ENCODE results near the gene UBAC1. TPM values are rescaled to one million over a fixed set of nuclear protein-coding genes. Genes with fewer than 3 reads are reported as not detected.
"Not testable (repeated sequence)": the region's sequence is repeated elsewhere in the genome, so short reads cannot be mapped to it uniquely, and the experiment has no call there.

Gene UBAC1
- total and polyA plus RNA-seq, 7 donors, result 71.1 to 261 (median 162) TPM

DNA sequence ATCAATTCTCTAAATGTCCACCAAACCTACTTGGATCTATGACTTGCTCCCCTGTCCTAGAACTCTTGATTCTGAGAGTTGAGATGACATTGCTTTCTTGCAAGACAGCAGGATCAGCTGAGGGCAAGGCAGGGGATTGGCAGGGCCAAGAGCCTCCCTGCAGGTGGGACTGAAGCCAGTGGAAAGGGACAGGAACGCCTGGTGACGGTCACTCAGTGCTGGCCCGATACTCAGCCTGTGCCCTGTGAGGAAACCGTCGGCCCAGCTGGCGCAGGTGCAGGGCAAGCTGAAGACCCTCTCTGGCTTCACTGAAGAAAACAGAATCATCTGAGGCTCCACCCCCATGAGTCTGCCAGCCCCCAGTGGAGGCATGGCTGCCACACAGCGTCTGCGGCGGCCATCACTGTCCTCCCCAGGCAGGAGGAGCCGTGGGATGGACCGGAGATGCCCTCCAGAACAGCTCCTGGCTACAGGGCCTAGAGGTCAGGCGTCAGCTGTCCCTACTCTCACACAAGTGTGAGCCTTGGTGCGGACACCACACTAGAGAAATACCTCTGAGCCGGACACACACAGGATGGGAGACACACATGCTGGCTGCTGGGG, 14.7 kb downstream of the UBAC1 start:
- WGBS, 3 donors, result 38 to 61% (median 39%) methylated on average over 14 of the region's 14 CpGs
- intact Hi-C loops (cut with DNase I), result no loop called here
- H3K4me3 ChIP-seq, result peak overlapping the region; percentile 22
- peak; percentile 57 to 87 for DNase-seq
- H3K4me1 ChIP-seq, result peaks cover 66% of the 10 kb centered on the region
- no peaks in the 10 kb centered on the region for H3K9me3 ChIP-seq
- TF ChIP-seq, protein P1, sequence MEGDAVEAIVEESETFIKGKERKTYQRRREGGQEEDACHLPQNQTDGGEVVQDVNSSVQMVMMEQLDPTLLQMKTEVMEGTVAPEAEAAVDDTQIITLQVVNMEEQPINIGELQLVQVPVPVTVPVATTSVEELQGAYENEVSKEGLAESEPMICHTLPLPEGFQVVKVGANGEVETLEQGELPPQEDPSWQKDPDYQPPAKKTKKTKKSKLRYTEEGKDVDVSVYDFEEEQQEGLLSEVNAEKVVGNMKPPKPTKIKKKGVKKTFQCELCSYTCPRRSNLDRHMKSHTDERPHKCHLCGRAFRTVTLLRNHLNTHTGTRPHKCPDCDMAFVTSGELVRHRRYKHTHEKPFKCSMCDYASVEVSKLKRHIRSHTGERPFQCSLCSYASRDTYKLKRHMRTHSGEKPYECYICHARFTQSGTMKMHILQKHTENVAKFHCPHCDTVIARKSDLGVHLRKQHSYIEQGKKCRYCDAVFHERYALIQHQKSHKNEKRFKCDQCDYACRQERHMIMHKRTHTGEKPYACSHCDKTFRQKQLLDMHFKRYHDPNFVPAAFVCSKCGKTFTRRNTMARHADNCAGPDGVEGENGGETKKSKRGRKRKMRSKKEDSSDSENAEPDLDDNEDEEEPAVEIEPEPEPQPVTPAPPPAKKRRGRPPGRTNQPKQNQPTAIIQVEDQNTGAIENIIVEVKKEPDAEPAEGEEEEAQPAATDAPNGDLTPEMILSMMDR (IDR thresholded peaks at IDR 0.05), result no peak
- peak overlapping the region; percentile 93 for H3K27ac ChIP-seq
- no peaks in the 10 kb centered on the region for H3K27me3 ChIP-seq (ENCODE audit: insufficient read depth in 3 of 3, low read length in 2 of 3)
- ATAC-seq, result peak; percentile 64 to 76 (median 76)
- H3K36me3 ChIP-seq (ENCODE audit: insufficient read depth in 1 of 2, low read depth in 1 of 2), result peaks cover 6 to 84% of the 10 kb centered on the region in 2 donors

DNA sequence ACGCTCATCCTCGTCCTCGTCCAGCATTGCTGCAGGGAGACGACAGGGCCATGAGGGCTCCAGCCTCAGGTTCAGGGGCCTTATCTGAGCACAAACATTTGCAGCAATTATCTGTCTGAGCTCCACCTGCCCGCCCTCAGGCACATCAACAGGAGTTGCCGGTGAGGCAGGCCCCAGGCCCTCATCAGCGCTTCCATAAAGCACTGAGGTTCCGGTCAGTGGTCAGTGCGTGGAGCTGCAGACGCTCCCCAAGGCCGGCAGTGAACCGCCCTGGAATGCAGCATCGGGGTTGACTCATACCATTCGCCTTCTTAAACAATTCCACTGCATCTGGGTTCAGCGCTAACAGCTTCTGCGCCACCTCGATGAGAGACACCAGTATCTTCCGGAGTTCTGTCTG, 15.2 kb downstream of the UBAC1 start:
- H3K27me3 ChIP-seq (ENCODE audit: insufficient read depth in 3 of 3, low read length in 2 of 3), result no peaks in the 10 kb centered on the region
- H3K36me3 ChIP-seq (ENCODE audit: insufficient read depth in 1 of 2, low read depth in 1 of 2), result peaks cover 6 to 84% of the 10 kb centered on the region in 2 donors
- DNase-seq (no peak), ATAC-seq (peak in 2 of 4 donors; percentile 5 to 7)
- 94 to 97% (median 96%) methylated on average over 18 of the region's 18 CpGs for WGBS, 3 donors
- no peaks in the 10 kb centered on the region for H3K9me3 ChIP-seq
- TF ChIP-seq, protein P1 (IDR thresholded peaks at IDR 0.05), result no peak
- H3K4me1 ChIP-seq, result peaks cover 60% of the 10 kb centered on the region
- intact Hi-C loops (cut with DNase I), result no loop called here
- peak overlapping the region; percentile 93 for H3K27ac ChIP-seq
- peak overlapping the region; percentile 22 for H3K4me3 ChIP-seq

DNA sequence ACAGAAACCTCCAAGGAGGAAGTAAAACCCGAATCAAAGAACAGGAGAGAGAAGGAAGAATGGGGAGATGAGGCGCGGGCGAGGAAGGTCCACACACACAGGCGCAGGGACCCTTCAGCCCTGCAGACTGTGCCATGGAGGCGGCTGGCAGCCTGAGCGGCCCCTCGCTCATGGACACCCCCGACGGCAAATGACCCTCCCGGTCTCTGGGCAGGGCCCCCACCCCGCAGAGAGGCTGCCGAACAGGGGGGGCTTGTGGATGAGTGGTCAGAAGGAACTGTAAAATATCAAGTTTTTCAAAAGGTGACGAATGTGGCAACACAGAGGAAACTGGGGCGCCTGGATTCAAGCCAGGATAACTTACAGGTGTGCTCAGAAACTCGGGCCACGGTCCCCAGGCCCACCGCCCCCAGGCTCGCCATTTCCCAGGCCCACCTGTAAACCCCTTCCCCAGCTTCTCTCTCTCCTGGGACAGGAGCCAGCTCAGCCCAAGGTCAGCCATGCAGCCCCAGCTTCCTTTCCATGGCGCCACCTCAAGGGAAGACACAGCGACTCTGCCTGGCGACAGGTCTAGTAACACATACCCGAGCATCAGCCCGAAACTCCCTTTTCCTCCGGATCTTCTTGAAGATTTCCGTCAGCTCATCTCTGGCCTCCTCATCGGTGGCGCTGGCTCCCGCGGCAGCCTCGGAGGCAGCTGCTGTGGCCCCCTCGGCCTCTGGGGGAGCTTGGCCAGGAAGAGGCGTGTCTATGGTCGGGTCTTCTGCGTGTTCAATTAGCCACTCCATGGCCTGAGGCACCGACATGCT, 16.5 kb downstream of the UBAC1 start:
- Histone ChIP-seq H3K36me3 (ENCODE audit: insufficient read depth in 1 of 2, low read depth in 1 of 2) (peaks cover 6 to 91% of the 10 kb centered on the region in 2 donors), H3K27me3 (ENCODE audit: insufficient read depth in 3 of 3, low read length in 2 of 3) (no peaks in the 10 kb centered on the region), H3K27ac (peak overlapping the region; percentile 93), H3K4me1 (peaks cover 48% of the 10 kb centered on the region), H3K4me3 (no peak overlapping the region), H3K9me3 (no peaks in the 10 kb centered on the region)
- DNase-seq, result no peak
- WGBS, 3 donors, result 83 to 91% (median 87%) methylated on average over 29 to 36 of the region's 36 CpGs
- TF ChIP-seq, protein P1 (IDR thresholded peaks at IDR 0.05), result no peak
- no peak for ATAC-seq
- intact Hi-C loops (cut with DNase I), result no loop called here

DNA sequence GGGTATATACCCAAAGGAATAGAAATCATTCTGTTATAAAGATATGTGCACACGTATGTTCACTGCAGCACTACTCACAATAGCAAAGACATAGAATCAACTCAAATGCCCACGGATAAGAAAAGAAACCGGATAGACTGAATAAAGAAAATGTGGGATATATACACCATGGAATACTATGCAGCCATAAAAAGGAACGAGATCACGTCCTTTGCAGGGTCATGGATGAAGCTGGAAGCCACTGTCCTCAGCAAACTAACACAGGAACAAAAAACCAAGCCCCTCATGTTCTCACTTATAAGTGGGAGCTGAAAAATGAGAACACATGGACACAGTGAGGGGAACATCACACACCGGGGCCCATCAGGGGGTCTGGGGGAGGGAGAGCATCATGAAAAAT, 17.6 kb downstream of the UBAC1 start:
- 96 to 98% (median 96%) methylated on average over 6 of the region's 6 CpGs for WGBS, 3 donors
- DNase-seq; intact Hi-C loops (cut with DNase I): not testable (repeated sequence)

DNA sequence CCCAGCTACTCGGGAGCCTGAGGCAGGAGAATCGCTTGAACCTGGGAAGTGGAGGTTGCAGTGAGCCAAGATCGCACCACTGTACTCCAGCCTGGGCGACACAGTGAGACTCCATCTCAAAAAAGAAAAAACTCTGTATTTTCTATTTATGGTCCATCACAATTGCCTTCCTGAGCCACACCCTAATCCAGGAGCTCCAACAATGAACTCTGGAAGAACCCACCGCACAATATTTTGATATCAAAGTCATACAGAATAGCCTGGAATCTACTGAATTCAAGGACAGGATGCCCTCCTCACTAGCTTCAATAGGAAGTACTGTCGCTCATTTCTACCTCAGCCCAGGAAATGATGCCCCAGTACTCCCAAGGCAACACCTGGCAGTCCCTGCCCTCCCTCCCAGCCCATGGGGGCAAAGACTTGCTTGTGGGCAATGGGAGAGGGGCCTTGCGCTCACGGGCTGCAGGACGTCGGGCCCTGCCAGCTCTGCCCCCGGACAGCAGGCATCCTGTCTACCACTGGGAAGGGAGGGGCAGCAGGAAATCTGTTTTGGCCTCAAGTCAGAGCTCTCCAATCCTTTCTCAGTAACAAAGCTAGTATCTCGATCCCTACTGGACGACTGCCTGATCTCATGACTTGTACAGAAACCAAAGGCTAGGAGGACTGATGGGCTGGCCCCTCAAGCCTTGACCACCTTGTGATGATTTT, 19.7 kb downstream of the UBAC1 start:
- Histone ChIP-seq H3K4me1 (peaks cover 17% of the 10 kb centered on the region), H3K36me3 (ENCODE audit: insufficient read depth in 1 of 2, low read depth in 1 of 2) (peaks cover 9 to 97% of the 10 kb centered on the region in 2 donors), H3K27ac (peak overlapping the region; percentile 93), H3K27me3 (ENCODE audit: insufficient read depth in 3 of 3, low read length in 2 of 3) (no peaks in the 10 kb centered on the region), H3K9me3 (no peaks in the 10 kb centered on the region), H3K4me3 (no peak overlapping the region)
- DNase-seq, result peak in 1 of 2 donors; percentile 28
- WGBS, 3 donors, result 49 to 60% (median 60%) methylated on average over 13 of the region's 13 CpGs
- TF ChIP-seq, protein P1 (IDR thresholded peaks at IDR 0.05), result no peak
- intact Hi-C loops (cut with DNase I), result no loop called here
- no peak for ATAC-seq

More for the DNA sequence above, 17.6 kb downstream of the UBAC1 start:
- H3K36me3 ChIP-seq (ENCODE audit: insufficient read depth in 1 of 2, low read depth in 1 of 2), result peaks cover 6 to 97% of the 10 kb centered on the region in 2 donors
- H3K27me3 ChIP-seq (ENCODE audit: insufficient read depth in 3 of 3, low read length in 2 of 3); ATAC-seq; H3K4me3 ChIP-seq; H3K9me3 ChIP-seq: not testable (repeated sequence)
- H3K27ac ChIP-seq, result peak overlapping the region; percentile 93
- H3K4me1 ChIP-seq, result peaks cover 38% of the 10 kb centered on the region

Measured in psoas muscle (tissue), 8 donors.